NCI-H2227 (cell line): Measurements from ENCODE around the gene PPM1J.

Source experiments
- DNase-seq: peaks from one replicate; lab custom pipeline; 2025; ENCODE audit not compliant: unreplicated experiment; lab: John Stamatoyannopoulos, UW

Gene PPM1J

GRCh38 chr1:112704934-112705627, 10.1 kb downstream of the PPM1J start:
- peak; percentile 84 for DNase-seq

- no peak for DNase-seq
Measured at GRCh38 chr1:112704391-112704933, 10.7 kb downstream of the PPM1J start.

GRCh38 chr1:112703706-112704105, 11.4 kb downstream of the PPM1J start:
- no peak for DNase-seq

- no peak for DNase-seq
Measured at GRCh38 chr1:112702420-112703261, 12.5 kb downstream of the PPM1J start.

- DNase-seq: no peak
Measured at GRCh38 chr1:112702067-112702395, 13.1 kb downstream of the PPM1J start.

- no peak for DNase-seq
Measured at GRCh38 chr1:112701227-112702066, 13.7 kb downstream of the PPM1J start.

- peak; percentile 90 for DNase-seq
Measured at GRCh38 chr1:112700290-112701226, 14.6 kb downstream of the PPM1J start.

- DNase-seq: no peak
Measured at GRCh38 chr1:112699425-112700144, 15.5 kb downstream of the PPM1J start.

GRCh38 chr1:112698366-112699310, 16.5 kb downstream of the PPM1J start:
- DNase-seq: peak; percentile 24

GRCh38 chr1:112697781-112698201, 17.3 kb downstream of the PPM1J start:
- no peak for DNase-seq

- DNase-seq: no peak
Measured at GRCh38 chr1:112696578-112697314, 18.4 kb downstream of the PPM1J start.

GRCh38 chr1:112695276-112695675, 19.9 kb downstream of the PPM1J start:
- DNase-seq: no peak

GRCh38 chr1:112694363-112694929, 20.7 kb downstream of the PPM1J start:
- no peak for DNase-seq

GRCh38 chr1:112693821-112694220, 21.3 kb downstream of the PPM1J start:
- DNase-seq: no peak

GRCh38 chr1:112692681-112693080, 22.5 kb downstream of the PPM1J start:
- DNase-seq: no peak

- no peak for DNase-seq
Measured at GRCh38 chr1:112689842-112690237, 25.3 kb downstream of the PPM1J start.

- no peak for DNase-seq
Measured at GRCh38 chr1:112689196-112689841, 25.8 kb downstream of the PPM1J start.
